AG08396 (cell line): ENCODE data around the gene SLC28A3.
A peak's percentile ranks its signal among the peaks of the same experiment; 100 is the strongest.

ENCODE experiments used
- DNase-seq: peaks from one replicate; pipeline ENCODE4 v3.0.0; 2012; ENCODE audit warnings: low spot score, mixed read lengths

Gene SLC28A3

DNA sequence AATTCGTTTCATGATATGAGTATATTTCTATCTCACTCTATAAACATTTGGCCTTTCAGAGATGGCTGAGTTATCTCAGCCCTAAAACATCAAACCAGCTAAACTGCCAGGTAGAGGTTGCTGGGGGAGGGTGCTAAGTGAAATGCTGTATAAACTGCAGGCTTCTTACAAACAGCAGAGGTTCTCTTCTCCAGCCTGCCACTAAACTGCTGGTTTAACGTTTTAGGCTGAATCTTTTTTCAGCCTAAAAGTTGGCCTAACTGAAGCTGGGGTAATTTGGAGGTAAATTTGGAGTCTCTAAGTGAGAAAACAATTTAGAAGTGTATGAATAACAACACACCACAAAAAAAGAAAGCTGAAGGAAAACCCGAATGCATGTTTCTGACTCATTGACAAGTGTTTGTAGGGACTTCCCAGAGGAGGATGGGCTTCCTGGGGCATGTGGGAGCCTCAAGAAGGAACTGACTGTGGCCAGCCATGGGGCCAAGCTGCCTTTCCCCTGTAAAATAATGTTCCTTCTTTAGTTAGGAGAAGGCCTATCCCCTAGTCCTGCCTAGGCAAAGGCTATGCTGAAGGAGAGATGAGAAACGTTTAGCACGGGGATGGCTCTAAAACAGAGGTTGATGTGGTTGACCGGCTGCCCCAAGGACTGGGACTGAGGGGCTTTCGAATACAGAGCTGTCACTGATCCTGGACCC, 44.3 kb downstream of the SLC28A3 start:
- DNase-seq = peak; percentile 51

DNA sequence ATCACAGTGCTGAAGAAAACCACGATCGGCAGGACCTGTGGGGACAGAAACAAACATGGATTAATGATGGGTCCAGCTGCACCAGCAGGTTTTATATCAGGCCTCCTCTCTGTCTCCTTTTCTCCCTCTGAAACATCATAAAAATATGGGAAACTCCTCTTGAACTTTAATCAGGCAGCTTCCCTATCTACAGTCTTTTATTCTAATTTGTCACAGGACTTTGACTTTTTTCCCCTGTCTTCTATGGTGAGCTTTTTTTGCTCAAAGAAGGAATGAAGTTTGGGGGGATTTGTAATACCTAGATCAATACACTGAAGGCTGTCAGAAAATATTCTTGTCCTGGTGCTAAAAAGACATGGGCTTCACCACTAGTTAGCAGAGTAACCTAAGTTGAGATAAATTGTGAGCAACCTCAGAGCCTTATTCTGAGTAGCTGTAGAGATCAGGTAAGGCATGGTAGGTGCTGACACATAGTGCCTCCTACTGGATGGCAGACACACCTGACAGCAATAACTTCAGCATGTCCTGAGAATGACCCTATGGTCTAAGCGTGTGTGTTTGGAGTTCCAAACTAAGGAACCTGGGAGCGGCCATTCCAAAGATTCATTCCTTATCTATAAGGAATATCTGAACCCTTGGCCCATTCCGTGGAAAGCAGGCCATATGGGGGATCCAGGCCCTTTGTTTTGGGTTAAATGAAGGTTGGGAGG, 46.2 kb downstream of the SLC28A3 start:
- DNase-seq = no peak

DNA sequence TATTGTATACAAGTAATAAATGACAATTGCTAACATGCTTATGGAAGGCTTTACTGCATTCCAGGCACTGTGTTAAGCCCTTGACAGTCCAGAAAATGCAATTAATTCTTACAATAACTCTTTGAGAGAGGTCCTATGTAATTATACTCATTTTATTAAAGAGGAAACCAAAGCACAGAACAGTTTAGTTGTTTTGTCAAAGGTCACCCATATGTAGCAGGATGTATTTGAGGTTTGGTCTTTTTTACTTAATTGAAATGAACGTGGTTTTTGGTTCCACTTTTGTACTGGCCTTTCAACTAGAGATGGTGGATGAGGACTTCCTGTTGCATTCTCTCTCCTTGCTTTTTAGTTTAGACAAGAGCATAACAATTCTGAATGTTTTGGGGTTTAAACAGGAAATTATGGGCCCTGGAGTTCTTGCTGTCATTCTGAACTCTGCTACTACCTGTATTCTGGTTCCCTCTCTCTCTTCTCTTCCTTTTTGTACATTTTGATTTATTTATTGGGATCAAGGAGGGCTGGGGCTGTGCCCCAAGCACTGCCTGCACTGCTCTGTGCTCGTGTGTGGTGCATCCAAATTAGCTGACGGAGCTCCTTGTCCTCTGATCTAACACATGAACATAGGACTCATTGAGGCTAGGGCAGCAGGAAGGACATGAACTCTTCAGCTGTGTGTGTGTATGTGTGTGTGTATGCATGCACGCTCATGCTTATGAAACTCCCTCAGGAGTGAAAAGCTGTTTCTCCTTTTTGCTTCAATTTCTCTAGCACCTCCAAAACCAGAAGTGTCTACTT, 47.4 kb downstream of the SLC28A3 start:
- no peak for DNase-seq

DNA sequence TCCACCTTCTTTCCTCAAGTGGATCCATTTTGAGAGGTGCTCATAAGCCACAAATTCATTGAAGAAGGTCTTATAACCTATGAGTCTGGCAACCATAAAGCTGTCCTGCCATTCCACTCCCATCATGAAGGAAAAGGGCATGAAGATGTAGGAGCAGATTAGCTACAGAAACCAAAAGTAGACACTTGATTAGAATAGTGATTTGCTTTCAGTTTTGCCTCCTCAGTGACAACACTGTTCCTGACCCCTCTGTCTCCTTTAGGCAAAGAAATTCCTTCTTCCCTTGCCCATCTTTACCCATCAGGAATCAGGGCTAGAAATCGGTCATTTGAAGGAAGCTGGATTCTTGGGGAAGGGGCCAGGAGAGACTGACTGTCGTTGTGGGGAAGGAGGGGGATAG, 55.2 kb downstream of the SLC28A3 start:
- DNase-seq = no peak

DNA sequence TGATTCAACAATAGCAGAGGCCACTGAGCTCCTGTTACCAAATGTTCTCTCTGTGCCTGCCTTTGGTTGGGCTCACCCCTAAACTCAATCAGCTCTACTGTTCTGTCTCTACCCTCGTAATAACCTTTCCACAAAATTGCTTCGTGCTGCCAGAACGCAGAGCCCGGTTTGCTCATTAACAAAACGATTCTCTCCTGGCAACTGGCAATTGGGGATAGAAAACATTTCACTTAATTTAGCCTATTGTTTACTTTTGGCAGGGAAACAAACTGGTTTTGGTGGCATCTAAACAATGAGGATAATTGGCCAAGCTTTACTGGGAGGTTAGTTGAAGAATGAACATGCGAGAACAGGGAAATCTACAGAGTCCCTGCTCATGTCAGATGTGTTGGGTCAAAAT, 56.6 kb downstream of the SLC28A3 start:
- DNase-seq = no peak

DNA sequence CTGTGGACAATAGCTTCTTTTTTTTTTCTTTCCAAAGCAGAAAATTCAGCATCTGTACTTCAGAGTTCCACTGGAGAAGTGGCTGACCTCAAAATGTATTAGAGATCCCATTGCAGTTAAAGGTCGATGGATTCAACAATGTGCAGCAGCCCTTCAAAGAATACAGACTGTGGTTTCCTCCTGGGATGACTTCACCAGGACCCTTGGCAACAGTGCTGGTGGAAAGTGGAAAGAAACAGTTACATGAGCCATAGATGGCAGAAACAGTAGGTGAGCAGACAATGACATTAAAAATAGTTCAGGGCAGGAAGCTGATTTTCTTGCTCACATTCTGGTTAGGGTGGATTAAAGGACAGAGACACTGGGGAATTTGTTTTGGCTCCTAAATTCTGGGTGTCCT, 62.4 kb downstream of the SLC28A3 start:
- no peak for DNase-seq

DNA sequence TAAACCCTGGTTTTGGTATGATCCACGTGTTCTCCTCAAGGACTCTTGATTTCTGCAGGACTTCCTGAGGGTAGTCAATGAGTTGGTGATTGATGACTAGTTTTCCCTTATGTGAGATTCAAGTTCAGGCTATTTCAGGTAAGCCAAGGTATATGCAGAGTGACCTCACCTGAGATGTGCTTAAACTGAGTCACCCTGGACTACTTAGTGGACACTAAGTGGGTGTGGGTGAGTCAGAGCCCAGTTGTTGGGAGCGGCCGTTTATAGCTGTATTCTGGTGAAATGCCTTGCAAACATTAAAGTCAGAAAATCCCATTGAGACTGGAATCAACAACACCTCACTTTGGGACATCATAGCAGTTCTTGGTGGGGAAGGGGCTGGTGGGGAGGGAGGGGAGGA, 62.9 kb downstream of the SLC28A3 start:
- DNase-seq = no peak

DNA sequence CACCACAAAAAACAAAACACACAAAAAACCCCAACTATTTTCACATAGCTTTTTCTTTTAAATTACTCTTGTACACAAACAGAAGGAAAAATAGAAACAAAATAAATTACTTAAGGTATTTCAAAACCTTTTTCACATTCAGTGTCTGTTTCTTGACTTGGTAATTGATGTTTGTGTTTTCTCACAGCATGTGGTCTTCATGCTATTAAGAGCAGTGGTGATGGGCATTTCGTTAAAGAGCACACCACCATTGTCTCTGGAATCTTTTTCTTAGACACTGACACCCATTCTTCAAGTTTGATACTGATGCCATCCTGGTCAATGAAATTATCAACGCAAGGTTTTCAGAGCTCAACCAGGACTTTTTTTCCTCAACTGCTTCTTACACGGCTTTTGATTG, 63.8 kb downstream of the SLC28A3 start:
- no peak for DNase-seq

DNA sequence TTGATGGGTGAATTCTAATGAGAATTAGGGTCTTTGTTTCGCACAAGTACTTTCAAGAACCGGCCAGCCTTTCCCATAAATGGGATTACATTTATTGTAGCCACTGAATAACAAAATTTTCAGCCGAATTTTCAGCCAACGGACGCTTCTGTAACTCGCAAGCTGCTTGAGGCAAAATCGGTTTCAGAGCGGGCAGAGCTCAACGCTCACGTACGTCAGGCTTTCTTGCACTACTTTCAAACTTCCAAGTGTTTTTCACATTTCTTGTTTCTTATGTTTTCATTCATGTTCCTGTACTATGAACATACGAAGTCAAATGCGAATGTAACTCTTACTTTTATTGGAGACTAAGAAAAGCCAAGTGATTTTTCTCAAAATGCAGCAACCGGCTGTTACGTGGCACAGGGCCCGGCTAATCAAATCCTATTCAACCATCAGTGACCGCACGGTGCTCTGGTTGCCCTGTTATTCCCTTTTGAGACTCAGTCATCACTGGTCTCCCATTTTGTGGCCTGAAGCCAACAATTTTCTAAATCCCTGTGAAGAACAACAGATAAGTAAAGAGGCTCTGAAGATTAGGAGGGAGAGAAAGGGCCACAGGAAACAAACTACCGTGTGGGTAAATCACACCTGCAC, 68.5 kb downstream of the SLC28A3 start:
- no peak for DNase-seq

DNA sequence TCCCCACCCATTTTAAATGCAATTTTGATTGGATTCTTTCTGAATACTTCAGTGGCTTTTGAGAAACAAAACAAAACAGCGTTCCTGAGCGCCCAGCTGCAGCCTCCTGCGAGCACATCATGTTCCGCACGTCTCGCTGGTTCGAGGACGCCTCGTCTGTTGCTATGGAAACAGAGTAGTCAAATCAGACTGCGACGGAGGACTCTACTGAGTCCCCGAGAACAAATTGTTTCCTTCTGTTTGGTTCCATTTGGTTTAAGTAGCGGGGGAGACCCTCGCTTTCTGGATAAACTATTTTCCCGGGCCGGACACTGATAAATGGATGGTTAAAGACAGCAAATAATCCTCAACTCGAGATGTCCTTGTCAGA, 69.0 kb downstream of the SLC28A3 start:
- peak; percentile 39 for DNase-seq

DNA sequence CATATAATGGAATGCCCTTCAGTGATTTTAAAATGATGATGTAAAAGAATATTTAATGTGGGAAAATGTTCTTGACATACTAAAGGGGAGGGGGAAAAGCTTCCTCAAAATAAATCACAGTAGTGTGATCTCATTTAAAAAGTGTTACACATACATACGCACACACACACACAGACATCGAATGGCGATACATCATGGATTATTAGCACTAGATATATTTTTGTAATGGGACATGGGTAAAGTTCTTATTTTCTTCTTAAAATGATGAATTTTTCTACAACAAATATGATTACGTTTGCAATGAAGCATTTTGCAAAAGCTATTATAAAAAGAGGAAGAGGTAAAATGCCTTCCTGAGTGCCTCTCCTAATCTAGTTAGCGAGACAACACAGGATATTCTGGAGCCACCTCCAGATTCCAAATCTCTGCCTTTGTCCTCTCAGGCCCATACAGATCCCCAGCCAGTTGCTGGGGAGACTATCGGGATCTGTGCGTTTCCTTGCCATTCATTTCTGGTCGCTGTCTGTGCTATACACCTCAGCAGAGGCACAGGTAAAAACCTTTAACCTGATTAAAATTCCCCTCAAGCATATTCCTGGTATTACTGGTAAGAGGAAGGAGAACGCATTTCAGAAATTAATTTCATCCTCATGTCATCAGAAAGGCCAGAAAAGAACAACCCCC, 69.6 kb downstream of the SLC28A3 start:
- DNase-seq = no peak

DNA sequence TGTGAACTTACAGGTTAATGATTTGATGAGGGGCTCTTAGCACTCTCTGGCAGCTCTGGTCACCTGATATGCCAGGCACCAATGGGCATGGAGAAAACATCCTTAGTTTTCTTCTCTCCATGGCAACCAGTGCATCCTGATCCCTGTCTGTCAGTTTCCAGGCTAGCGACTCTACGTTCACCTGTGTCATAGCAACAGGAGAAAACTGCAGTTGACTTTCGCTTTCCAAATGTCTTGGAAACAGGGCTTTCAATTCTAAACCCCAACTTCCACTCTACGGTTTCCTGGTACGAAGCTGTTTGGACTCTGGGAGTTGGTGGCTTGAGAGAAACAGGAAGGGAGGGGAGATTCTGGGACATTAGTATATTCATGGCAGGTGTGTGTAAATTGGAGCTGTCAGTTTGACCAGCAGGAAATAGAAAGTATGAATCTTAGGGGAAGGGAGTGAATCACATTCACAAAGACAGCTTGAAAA, 74.4 kb downstream of the SLC28A3 start:
- DNase-seq = no peak

DNA sequence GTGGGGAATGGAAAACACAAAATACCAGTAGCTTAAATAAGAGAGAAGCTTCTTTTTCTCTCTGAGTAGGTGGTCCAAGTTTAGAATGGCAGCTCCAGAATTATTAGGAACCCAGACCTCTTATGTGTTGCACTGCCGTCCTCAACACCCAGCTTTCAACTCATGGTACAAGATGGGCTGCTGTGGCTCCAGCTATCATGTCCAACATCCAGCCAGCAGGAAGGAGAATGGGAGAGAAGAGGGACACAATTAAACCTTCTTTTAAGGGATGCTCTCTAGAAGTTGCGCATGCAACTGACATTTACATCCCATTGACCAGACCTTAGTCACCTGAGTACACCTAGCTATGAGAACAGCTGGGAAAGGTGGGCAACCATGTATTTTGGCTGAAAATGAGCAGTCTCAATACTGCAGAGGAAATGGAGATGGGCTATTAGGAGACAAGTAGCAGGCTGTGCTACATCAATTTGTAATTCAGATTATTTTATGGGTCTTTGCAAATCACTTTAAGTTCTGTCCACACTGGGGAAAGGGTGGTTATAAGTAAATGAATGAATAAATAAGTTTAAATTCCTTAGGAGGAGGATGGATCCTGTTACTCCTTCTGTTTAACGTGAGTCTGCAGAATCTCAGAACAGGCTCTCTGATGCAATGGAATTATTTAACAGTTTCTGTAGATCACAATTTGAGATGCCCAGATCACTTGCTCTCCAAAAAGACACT, 76.1 kb downstream of the SLC28A3 start:
- no peak for DNase-seq

DNA sequence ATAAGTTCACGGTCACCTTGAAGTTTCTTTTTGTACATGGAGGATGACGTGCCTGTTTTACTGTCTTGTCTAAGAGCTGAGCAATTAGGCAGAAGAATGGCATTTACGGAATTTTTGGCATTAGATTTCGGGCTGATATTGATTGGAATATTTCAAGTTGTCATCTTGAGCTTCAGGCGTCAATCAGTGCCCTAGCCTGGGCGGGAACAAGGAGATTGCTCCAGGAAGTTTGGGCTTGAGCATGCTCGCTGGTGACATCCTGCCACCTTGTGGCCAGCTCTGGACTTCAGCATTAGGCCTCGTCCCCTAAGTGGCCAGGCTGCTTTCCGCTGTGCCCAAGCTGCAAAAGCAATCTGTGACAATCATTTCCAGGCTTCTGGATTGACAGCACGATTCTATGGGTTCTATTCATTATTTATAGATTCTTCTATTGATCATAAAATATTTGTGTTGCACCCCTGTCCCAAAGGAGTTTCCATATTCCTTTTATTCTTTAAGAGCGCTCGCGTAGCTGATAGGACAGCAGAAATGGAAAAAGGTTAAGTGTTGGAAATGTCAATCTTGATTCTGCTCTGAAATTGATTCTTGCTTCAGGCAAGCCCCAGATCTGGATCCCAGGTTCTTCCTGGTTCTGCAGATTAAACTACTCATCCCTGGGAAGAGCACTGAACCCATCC, 79.3 kb downstream of the SLC28A3 start:
- DNase-seq = peak; percentile 81

DNA sequence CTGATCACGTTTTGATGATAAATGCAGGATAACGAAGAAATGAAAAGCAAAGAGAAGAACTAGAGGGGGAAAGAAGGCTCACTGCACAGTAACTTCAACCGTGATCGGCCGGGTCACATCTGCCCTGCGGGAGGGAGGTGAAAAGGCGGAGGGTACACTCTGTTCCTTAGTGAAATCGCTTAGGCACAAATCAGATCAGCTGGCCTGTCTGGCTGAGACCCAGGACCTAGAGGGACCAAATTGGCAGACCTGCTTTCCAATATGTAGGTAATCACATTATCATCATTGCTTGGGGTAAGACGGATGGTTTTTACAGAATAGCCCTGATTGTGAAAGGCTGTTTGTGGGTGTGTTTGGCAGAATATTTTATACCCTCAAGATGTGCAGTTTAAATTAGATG, 82.2 kb downstream of the SLC28A3 start:
- DNase-seq = no peak

DNA sequence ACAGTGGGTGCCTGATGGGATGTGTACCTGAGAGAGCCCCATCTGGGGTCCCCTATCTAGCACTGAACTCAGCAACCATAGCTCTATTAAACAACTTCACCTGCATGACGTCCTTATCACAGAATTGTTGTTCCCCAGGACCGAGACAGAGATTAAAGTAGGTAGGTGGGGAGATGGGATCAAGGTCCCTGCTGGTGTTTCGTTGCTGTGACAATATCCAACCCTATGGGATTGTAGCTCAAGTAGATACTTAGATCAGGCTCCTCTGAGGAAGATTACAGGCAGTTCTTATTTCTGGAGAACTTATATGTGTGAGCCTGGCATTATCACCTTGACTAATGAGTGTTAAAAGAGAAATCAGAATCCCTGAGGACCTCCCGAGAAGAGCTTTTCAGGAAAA, 84.9 kb downstream of the SLC28A3 start:
- DNase-seq = no peak

DNA sequence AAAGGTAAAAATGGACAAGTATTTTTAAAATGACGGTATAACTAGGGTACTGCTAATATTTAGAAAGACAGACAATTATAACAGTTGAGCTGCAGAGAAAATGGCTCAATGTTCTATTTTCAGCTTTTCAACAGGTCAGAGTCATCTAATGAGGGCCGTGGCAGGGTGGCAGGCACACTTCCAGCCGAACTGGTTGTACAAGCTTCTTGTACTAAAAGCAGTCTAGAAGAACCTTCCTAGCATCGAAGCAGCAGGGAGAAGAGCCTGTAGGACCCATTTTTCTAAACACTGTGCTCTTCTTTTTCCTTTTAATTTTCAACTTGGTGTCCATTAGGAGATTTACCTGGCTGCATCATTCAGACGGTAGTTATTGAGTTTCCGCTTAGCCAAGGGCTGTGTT, 85.6 kb downstream of the SLC28A3 start:
- no peak for DNase-seq

DNA sequence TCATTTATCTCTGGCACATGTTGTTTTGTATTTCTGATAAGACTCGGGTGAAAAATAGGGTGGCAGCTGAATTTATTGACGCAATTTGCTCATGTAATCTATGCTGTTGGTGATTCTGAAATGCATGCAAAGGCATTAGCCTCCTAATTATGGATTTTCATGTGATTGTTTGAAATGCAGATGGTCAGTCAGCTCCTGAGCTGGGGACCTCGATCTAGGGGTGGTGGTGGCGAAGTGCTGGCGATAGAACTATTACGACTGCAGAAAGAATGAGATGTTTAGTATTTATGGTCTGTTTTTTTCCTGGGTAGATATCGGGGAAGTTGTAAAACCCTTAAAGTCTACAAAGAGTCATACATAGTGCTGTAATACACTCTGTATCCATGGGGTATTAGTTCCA, 88.6 kb downstream of the SLC28A3 start:
- no peak for DNase-seq

DNA sequence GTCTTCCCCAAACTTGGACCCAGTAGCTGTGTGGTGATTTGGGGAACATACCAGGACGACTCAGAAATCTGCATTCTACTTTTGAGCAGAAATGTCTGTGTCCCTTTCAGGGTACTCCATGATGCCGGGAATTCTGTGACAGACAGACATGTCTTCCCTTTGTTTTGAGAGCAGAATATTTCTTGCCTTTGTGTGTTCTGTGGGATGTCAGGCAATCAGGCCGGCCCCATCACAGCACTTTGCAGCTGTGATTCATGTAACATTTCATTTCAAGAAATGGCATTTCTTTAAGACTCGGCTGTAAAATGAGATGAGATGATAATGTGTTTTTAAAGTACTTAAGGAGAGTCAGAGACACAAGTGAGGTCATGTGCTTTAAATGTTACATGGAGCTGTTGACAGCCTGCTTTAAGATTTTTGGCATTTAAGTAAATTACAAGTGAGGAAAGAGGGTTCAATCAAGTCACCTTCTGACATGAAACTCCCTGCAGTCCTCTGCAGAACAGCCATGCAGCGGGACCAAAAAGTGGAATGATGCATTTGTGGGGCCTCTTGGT, 98.7 kb downstream of the SLC28A3 start:
- no peak for DNase-seq

DNA sequence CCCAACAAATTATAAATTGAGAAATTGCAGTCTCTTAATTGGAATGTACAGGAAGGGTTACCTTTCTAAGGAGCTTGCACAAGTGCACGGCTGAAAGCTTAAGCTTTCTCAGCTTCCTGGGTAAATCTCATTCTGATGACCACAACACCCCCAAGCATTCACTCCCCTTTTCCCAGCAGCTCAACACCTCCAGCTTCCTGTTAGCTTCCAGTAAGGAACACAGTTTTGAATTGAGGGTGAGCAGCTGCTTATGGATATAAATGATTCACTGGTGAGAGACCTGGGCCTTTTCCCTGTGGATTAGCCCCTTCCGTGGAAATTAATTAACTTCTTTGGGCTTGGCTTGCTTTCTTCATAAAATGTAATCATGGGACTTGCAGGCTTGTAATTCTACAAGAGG, 101.2 kb downstream of the SLC28A3 start:
- no peak for DNase-seq
